Measurements from ENCODE around the gene SRD5A3.
A peak's percentile ranks its signal among the peaks of the same experiment; 100 is the strongest.

The SRD5A3 gene

GRCh38 chr4:55393461-55394320 lies 47.6 kb downstream of the SRD5A3 start:
- Histone ChIP-seq H3K4me3 (ENCODE audit: low read length) (no peak overlapping the region), H3K4me2 (ENCODE audit: low read length) (no peak overlapping the region)

GRCh38 chr4:55395218-55395528 lies 49.1 kb downstream of the SRD5A3 start:
- Histone ChIP-seq H4K20me1 (ENCODE audit: insufficient read depth, low read length) (peaks cover 28% of the 10 kb centered on the region), H3K4me3 (ENCODE audit: low read length) (peak overlapping the region; percentile 93), H3K27me3 (ENCODE audit: low read depth, low read length) (no peaks in the 10 kb centered on the region), H2AFZ (ENCODE audit: low read depth, low read length) (peak overlapping the region; percentile 98), H3K27ac (ENCODE audit: low read length) (peak overlapping the region; percentile 34; the same call in 1 of the 2 replicates), H3K4me1 (ENCODE audit: low read length) (peaks cover 34% of the 10 kb centered on the region), H3K4me2 (ENCODE audit: low read length) (peak overlapping the region; percentile 98), H3K79me2 (ENCODE audit: low read length) (peaks cover 43% of the 10 kb centered on the region), H3K9me3 (ENCODE audit: insufficient read depth, low read length) (no peaks in the 10 kb centered on the region), H3K9ac (ENCODE audit: low read length) (peak overlapping the region; percentile 73), H3K36me3 (replicated peaks; ENCODE audit: low read depth, low read length) (peaks cover 15% of the 10 kb centered on the region)
- no peak for TF ChIP-seq EZH2phosphoT487 (IDR thresholded peaks at IDR 0.05; ENCODE audit: low read depth)
- 0 out of 2 replicates have a peak, but pooled peaks have one; percentile 12 for TF ChIP-seq CTCF (IDR thresholded peaks at IDR 0.05; ENCODE audit: low read depth, low read length)

More at GRCh38 chr4:55393461-55394320, 47.6 kb downstream of the SRD5A3 start:
- Histone ChIP-seq H3K27me3 (ENCODE audit: low read depth, low read length) (no peaks in the 10 kb centered on the region), H3K27ac (ENCODE audit: low read length) (no peak overlapping the region), H3K4me1 (ENCODE audit: low read length) (peaks cover 25% of the 10 kb centered on the region), H2AFZ (ENCODE audit: low read depth, low read length) (no peak overlapping the region), H3K36me3 (replicated peaks; ENCODE audit: low read depth, low read length) (peaks cover 10% of the 10 kb centered on the region), H3K79me2 (ENCODE audit: low read length) (peaks cover 30% of the 10 kb centered on the region), H4K20me1 (ENCODE audit: insufficient read depth, low read length) (peaks cover 19% of the 10 kb centered on the region), H3K9ac (ENCODE audit: low read length) (no peak overlapping the region), H3K9me3 (ENCODE audit: insufficient read depth, low read length) (no peaks in the 10 kb centered on the region)
- TF ChIP-seq CTCF (IDR thresholded peaks at IDR 0.05; ENCODE audit: low read depth, low read length), result no peak
- no peak for TF ChIP-seq EZH2phosphoT487 (IDR thresholded peaks at IDR 0.05; ENCODE audit: low read depth)

- H3K4me2 ChIP-seq (ENCODE audit: low read length), result peak within 1 kb of the TSS; percentile 98
- peaks cover 34% of the 10 kb centered on the region for H3K4me1 ChIP-seq (ENCODE audit: low read length)
- peaks cover 48% of the 10 kb centered on the region for H3K79me2 ChIP-seq (ENCODE audit: low read length)
- peak within 1 kb of the TSS; percentile 62 for H3K27ac ChIP-seq (ENCODE audit: low read length)
- no peaks in the 10 kb centered on the region for H3K27me3 ChIP-seq (ENCODE audit: low read depth, low read length)
- H3K36me3 ChIP-seq (replicated peaks; ENCODE audit: low read depth, low read length), result peaks cover 17% of the 10 kb centered on the region
- no peak for TF ChIP-seq CTCF (IDR thresholded peaks at IDR 0.05; ENCODE audit: low read depth, low read length)
- TF ChIP-seq EZH2phosphoT487 (IDR thresholded peaks at IDR 0.05; ENCODE audit: low read depth), result no peak
- H3K9me3 ChIP-seq (ENCODE audit: insufficient read depth, low read length), result no peaks in the 10 kb centered on the region
- H3K4me3 ChIP-seq (ENCODE audit: low read length), result peak within 1 kb of the TSS; percentile 93
- H2AFZ ChIP-seq (ENCODE audit: low read depth, low read length), result peak within 1 kb of the TSS; percentile 98
- H4K20me1 ChIP-seq (ENCODE audit: insufficient read depth, low read length), result peaks cover 30% of the 10 kb centered on the region
- H3K9ac ChIP-seq (ENCODE audit: low read length), result peak within 1 kb of the TSS; percentile 91
These were observed 49.7 kb downstream of the SRD5A3 start, which contains the start of gene TMEM165 for GRCh38 chr4:55395529-55396307. Gene TMEM165, plus strand, starts transcription at chr4:55395957. Its CDS starts 233 bp downstream, at chr4:55396190.
